ENCODE data around the gene BRD8. TPM values are rescaled to one million over a fixed set of nuclear protein-coding genes. Genes with fewer than 3 reads are reported as not detected.
A peak's percentile ranks its signal among the peaks of the same experiment; 100 is the strongest.
"Not testable (repeated sequence)": the region's sequence is repeated elsewhere in the genome, so short reads cannot be mapped to it uniquely, and the experiment has no call there.

The BRD8 gene
- total RNA-seq, 1 donor from 2014 or later = 20.2 TPM

GRCh38 chr5:138159666-138160065, 18.8 kb downstream of the BRD8 start:
- DNase-seq (ENCODE audit: low read depth in 2 of 2) = no peak

GRCh38 chr5:138157626-138158025, 20.8 kb downstream of the BRD8 start:
- DNase-seq (ENCODE audit: low read depth in 2 of 2) = no peak

GRCh38 chr5:138155977-138156376, 22.5 kb downstream of the BRD8 start:
- DNase-seq (ENCODE audit: low read depth in 2 of 2) = not testable (repeated sequence)

- DNase-seq (ENCODE audit: low read depth in 2 of 2) = no peak
These were observed 28.9 kb downstream of the BRD8 start for GRCh38 chr5:138149530-138149929.

GRCh38 chr5:138148811-138149210, 29.6 kb downstream of the BRD8 start:
- peak; percentile 11 to 77 for DNase-seq (ENCODE audit: low read depth in 2 of 2)

GRCh38 chr5:138143578-138143977, 34.9 kb downstream of the BRD8 start:
- DNase-seq (ENCODE audit: low read depth in 2 of 2) = not testable (repeated sequence)

GRCh38 chr5:138141734-138142133, 36.7 kb downstream of the BRD8 start:
- DNase-seq (ENCODE audit: low read depth in 2 of 2) = no peak

- DNase-seq (ENCODE audit: low read depth in 2 of 2) = no peak
These were observed 38.2 kb downstream of the BRD8 start for GRCh38 chr5:138140268-138140667.

GRCh38 chr5:138139781-138140090, 38.7 kb downstream of the BRD8 start:
- DNase-seq (ENCODE audit: low read depth in 2 of 2) = no peak

GRCh38 chr5:138138949-138139780, 39.3 kb downstream of the BRD8 start, which contains the start of gene NME5:
NME5 (minus strand) TSS chr5:138139428; CDS start chr5:138138780, 648 bp downstream.
- DNase-seq (ENCODE audit: low read depth in 2 of 2) = peak; percentile 65 to 66

GRCh38 chr5:138132543-138132942, 45.9 kb downstream of the BRD8 start:
- DNase-seq (ENCODE audit: low read depth in 2 of 2) = no peak

- DNase-seq (ENCODE audit: low read depth in 2 of 2) = no peak
These were observed 49.1 kb downstream of the BRD8 start for GRCh38 chr5:138129347-138129746.

- peak in 1 of 2 donors; percentile 75 for DNase-seq (ENCODE audit: low read depth in 2 of 2)
These were observed 50.1 kb downstream of the BRD8 start for GRCh38 chr5:138128334-138128733.

GRCh38 chr5:138115254-138115653, 63.2 kb downstream of the BRD8 start:
- DNase-seq (ENCODE audit: low read depth in 2 of 2) = no peak

GRCh38 chr5:138111937-138112336, 66.5 kb downstream of the BRD8 start:
- DNase-seq (ENCODE audit: low read depth in 2 of 2) = no peak

GRCh38 chr5:138111181-138111580, 67.2 kb downstream of the BRD8 start:
- DNase-seq (ENCODE audit: low read depth in 2 of 2) = no peak

- no peak for DNase-seq (ENCODE audit: low read depth in 2 of 2)
These were observed 68.0 kb downstream of the BRD8 start for GRCh38 chr5:138110266-138110963.

- no peak for DNase-seq (ENCODE audit: low read depth in 2 of 2)
These were observed 68.8 kb downstream of the BRD8 start for GRCh38 chr5:138109463-138110265.

- no peak for DNase-seq (ENCODE audit: low read depth in 2 of 2)
These were observed 71.2 kb downstream of the BRD8 start for GRCh38 chr5:138107213-138107612.

- DNase-seq (ENCODE audit: low read depth in 2 of 2) = no peak
These were observed 72.7 kb downstream of the BRD8 start for GRCh38 chr5:138105709-138106108.

- DNase-seq (ENCODE audit: low read depth in 2 of 2) = no peak
These were observed 75.2 kb downstream of the BRD8 start for GRCh38 chr5:138103319-138103637.

All from dermis microvascular lymphatic vessel endothelial cell (primary cell).